SJSA1 (cell line): Measurements from ENCODE around the gene TESK2. TPM values are rescaled to one million over a fixed set of nuclear protein-coding genes. Genes with fewer than 3 reads are reported as not detected.

ENCODE experiments used
- DNase-seq, 2 experiments: peaks; one replicate each; pipeline ENCODE4 v3.0.0-alpha.2; 2015 to 2020; ENCODE audit warnings: low spot score in 2 of 2, low read depth in 1 of 2
- H3K27ac ChIP-seq: fragments of 250-450 bp; sonication (Bioruptor Pico); 2 replicates; pipeline ENCODE4 v1.5.1; 2020; ENCODE audit warnings: mild to moderate bottlenecking, moderate library complexity
- H3K27me3 ChIP-seq: fragments of 250-450 bp; sonication (Bioruptor Pico); replicated peaks from 2 replicates; pipeline ENCODE4 v1.5.1; 2020; ENCODE audit warnings: mild to moderate bottlenecking, moderate library complexity
- H3K36me3 ChIP-seq: fragments of 250-450 bp; sonication (Bioruptor Pico); 2 replicates; pipeline ENCODE4 v1.5.1; 2020; ENCODE audit warnings: mild to moderate bottlenecking
- H3K4me1 ChIP-seq: fragments of 250-450 bp; sonication (Bioruptor Pico); replicated peaks from 2 replicates; pipeline ENCODE4 v1.6.1; 2021; ENCODE audit warnings: mild to moderate bottlenecking
- H3K4me3 ChIP-seq: fragments of 250-450 bp; sonication (Bioruptor Pico); 2 replicates; pipeline ENCODE4 v1.5.1; 2020; ENCODE audit warnings: mild to moderate bottlenecking
- H3K9me3 ChIP-seq: fragments of 250-450 bp; sonication (Bioruptor Pico); replicated peaks from 2 replicates; pipeline ENCODE4 v1.5.1; 2020; ENCODE audit warnings: mild to moderate bottlenecking
- total RNA-seq: library from RNA; depleted of rRNA; stranded (reverse); fragments of >200 nt; shearing (Covaris generic); gene quantifications from 2 replicates; pipeline ENCODE4 v1.2.3, GENCODE V29; 2014

The TESK2 gene
- total RNA-seq, 1 experiment from 2014 or later: 2.0 TPM

DNA sequence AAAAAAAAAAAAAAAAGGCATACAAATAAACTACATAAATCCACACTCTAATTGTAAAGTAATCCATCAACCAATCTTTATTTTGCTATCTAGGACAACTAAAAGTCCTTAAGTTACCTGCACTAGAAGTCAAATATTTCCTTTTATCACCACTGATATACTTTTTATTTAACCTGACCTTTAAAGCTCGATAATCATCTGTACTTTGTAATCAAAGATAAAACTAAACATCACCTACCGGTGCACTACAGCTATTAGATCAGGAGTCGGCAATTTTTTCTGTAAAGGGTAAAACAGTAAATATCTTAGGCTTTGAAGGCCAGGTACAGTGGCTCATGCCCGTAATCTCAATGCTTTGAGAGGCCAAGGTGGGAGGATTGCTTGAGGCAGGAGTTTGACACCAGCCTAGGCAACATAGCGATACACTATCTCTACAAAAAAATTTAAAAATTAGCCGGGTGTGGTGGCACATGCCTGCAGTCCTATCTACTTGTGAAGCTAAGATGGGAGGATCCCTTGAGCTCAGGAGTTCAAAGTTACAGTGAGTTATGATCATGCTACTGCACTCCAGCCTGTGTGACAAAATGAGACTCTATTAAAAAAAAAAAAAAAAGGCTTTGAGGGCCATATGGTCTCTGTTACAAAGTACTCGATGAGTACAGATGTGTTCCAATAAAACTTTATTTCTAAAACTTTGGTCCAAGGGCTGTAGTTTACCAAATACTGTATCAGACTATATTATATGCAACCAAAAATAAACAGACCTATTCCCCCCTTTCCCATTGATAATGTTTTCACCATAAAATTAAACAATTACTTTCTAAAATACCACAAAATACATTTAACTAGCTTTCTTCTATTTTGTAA lies 47.1 kb downstream of the TESK2 start:
- Histone ChIP-seq H3K9me3 (no peaks in the 10 kb centered on the region), H3K36me3 (no peaks in the 10 kb centered on the region), H3K27ac (no peak overlapping the region), H3K4me1 (peaks cover 20% of the 10 kb centered on the region), H3K4me3 (no peak overlapping the region), H3K27me3 (no peaks in the 10 kb centered on the region)
- DNase-seq: no peak

DNA sequence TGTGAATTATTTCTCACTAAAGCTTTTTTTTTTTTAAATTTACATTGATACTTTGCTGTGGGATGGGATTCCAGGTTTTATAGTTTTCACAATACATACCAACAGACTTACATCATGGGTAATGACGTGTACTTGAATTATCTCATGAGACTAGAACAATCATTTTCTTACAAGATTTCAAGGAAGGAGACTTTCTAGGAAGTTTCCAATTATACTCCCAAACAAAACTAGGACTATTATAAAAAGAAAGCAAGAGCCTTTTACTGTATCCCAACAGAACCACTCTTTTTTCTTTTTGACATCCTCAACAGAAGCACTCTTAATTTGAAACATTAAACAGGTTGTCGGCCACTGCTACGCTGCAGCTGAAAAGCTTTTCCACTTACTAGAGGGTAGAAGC lies 48.7 kb downstream of the TESK2 start:
- no peak overlapping the region for H3K4me3 ChIP-seq
- H3K9me3 ChIP-seq: no peaks in the 10 kb centered on the region
- H3K4me1 ChIP-seq: peaks cover 20% of the 10 kb centered on the region
- H3K27ac ChIP-seq: peak overlapping the region; percentile 63
- H3K36me3 ChIP-seq: no peaks in the 10 kb centered on the region
- DNase-seq: peak in 1 of 2 experiments; percentile 87
- no peaks in the 10 kb centered on the region for H3K27me3 ChIP-seq

DNA sequence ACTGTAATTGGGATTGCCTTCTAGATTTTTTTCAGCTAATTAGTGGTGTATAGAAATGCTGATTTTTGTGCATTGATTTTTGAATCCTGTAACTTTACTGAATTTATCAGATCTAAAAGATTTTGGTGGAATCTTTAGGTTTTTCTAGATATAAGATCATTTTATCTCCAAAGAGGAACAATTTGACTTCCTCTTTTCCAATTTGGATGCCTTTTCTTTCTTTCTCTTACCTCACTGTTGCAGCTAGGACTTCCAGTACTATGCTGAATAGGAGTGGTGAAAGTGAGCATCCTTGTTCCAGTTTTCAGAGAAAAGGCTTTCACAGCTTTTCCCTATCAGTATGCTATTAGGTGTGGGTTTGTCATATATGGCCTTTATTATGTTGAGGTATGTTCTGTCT lies 53.6 kb downstream of the TESK2 start:
- H3K4me3 ChIP-seq: no peak overlapping the region
- H3K4me1 ChIP-seq: peaks cover 5% of the 10 kb centered on the region
- H3K27me3 ChIP-seq: no peaks in the 10 kb centered on the region
- no peak for DNase-seq
- H3K9me3 ChIP-seq: no peaks in the 10 kb centered on the region
- no peak overlapping the region for H3K27ac ChIP-seq
- H3K36me3 ChIP-seq: no peaks in the 10 kb centered on the region

DNA sequence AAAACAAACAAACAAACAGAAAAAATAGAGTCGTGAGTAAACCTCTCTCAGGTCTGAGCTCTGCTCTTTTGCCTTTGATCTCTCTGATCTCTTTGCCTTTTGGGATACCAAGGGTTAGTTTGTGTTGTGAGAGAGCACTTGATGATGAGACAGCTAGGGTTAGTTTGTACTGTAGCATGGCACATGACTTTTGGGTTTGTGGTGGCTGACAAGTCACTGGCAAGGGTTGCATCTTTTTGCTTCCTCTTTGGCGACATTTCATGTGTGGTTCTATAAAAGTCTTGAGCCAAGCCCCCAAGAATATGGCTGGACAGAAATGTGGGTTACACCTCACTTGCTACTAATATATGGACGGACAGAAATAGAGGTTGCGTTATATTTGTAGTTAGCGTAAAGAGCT lies 60.5 kb downstream of the TESK2 start:
- Histone ChIP-seq H3K36me3 (no peaks in the 10 kb centered on the region), H3K4me3 (no peak overlapping the region)

DNA sequence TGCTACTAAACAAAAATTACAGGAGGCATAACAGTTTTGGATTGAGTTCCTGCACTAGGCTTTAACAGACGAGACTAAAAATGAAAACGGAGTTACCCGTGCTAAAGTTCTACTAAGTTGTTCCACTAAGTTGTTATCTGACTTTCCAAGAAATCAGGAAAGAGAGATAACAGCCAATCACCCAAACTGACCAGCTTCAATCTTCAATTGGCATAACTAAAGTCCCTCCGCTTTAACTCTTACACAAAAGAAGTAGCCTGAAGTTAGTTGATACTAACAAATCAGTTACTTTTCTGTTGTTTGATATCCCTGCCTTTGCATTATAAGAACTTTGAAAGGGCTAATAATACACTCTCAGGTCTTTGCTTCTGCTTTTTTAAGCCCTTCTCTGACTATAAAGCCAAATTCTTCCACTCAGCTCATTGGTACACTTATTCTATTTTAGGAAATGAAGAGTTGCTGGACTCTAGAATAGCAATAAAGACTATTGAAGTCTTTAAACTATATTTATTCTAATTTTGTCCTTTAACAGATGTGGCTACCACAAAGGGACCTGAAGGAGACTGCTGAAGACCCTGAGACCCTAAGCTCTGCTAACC lies 61.3 kb downstream of the TESK2 start:
- no peak overlapping the region for H3K4me3 ChIP-seq

More for the DNA sequence above, 60.5 kb downstream of the TESK2 start:
- Histone ChIP-seq H3K27ac (no peak overlapping the region), H3K27me3 (no peaks in the 10 kb centered on the region), H3K9me3 (no peaks in the 10 kb centered on the region), H3K4me1 (no peaks in the 10 kb centered on the region)
- DNase-seq: no peak

DNA sequence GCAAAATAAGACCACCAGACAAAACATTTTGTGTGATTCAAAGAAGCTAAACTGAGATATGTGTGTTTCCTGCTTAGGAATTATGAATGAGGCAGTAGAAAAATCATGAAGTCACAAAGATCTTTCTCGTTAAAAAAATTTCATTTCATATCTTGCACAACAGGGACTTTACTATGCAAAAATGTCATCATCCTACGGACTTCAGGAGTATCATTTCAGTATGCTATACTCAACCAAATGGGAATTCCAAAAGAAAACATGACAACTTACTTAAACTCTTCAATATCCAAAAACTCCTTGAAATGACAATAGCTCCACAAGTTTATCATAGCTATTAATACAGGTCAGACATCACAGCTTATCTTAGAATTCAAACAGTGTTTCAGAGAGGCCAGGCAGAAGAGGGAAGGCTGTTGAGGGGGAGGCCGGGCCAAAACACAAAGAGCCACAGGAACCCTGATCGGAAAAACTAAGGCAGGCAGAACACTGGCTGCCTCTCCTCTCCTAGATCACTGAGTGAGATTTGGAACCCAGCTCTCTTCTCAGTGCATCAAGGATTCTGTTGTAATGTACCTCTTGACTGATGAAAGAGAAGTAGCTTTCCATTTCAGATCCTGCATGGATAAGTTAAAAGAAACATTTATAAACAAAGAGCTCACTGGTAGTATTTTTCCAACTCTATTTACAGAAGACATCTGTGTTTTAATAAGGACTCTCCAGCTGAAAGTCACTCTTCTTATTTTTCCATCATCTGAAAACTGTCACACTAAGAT lies 66.9 kb downstream of the TESK2 start:
- Histone ChIP-seq H3K4me1 (no peaks in the 10 kb centered on the region), H3K27ac (no peak overlapping the region), H3K9me3 (no peaks in the 10 kb centered on the region), H3K36me3 (no peaks in the 10 kb centered on the region), H3K4me3 (no peak overlapping the region), H3K27me3 (no peaks in the 10 kb centered on the region)
- DNase-seq: no peak

More for the DNA sequence above, 61.3 kb downstream of the TESK2 start:
- Histone ChIP-seq H3K4me1 (no peaks in the 10 kb centered on the region), H3K27me3 (no peaks in the 10 kb centered on the region), H3K27ac (no peak overlapping the region), H3K9me3 (no peaks in the 10 kb centered on the region), H3K36me3 (no peaks in the 10 kb centered on the region)
- no peak for DNase-seq

DNA sequence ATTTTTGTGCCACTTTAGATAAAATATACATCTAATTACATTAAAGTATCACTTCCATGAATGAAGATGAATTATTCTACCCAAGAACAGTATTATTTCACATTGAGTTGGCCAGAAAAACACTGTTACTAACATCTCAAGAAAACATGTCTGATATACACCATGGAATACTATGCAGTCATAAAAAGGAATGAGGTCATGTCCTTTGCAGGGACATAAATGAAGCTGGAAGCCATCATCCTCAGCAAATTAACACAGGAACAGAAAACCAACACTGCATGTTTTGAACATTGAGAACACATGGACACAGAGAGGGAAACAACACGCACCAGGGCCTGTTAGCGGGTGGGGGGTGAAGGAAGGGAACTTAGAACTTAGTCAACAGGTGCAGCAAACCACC lies 69.0 kb downstream of the TESK2 start:
- no peaks in the 10 kb centered on the region for H3K27me3 ChIP-seq
- DNase-seq: no peak
- no peaks in the 10 kb centered on the region for H3K36me3 ChIP-seq
- no peak overlapping the region for H3K4me3 ChIP-seq
- H3K4me1 ChIP-seq: no peaks in the 10 kb centered on the region
- no peak overlapping the region for H3K27ac ChIP-seq
- H3K9me3 ChIP-seq: no peaks in the 10 kb centered on the region

DNA sequence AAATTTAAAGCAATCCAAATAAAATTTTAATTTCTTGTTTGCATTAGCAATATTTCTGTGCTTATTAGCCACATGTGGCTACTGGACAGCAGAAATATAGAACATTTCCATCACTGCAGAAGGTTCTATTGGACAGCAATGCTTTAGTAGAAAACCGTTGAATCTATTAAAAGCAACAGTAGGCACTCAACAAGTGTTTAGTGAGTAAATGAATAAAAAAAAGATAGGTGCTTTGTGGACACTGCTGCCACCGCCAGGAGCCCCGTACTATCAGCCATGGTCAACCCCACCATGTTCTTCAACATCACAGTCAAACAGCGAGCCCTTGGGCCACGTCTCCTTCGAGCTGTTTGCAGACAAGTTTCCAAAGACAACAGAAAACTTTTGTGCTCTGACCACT lies 76.2 kb downstream of the TESK2 start:
- H3K36me3 ChIP-seq: no peaks in the 10 kb centered on the region
- no peaks in the 10 kb centered on the region for H3K9me3 ChIP-seq
- no peaks in the 10 kb centered on the region for H3K4me1 ChIP-seq
- no peaks in the 10 kb centered on the region for H3K27me3 ChIP-seq
- DNase-seq: no peak
- no peak overlapping the region for H3K27ac ChIP-seq
- H3K4me3 ChIP-seq: no peak overlapping the region

DNA sequence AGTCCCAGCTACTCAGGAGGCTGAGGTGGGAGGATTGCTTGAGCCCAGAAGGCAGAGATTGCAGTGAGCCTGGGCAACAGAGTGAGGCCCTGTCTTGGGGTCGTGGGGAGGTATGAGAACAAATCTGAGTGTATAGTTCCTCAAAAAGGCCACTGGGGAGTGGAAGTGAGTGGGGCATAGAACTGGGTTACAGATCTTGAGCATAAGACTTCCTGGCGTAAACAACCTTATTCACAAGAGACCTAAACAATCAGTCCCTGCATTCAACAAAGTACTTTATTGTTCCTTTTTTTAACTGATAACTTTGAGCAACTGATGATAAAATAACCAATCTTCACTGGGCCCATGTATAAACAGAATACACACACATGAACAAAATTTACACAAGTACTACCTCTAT lies 78.1 kb downstream of the TESK2 start:
- no peak overlapping the region for H3K27ac ChIP-seq
- no peak for DNase-seq
- no peaks in the 10 kb centered on the region for H3K36me3 ChIP-seq
- H3K27me3 ChIP-seq: no peaks in the 10 kb centered on the region
- no peak overlapping the region for H3K4me3 ChIP-seq
- no peaks in the 10 kb centered on the region for H3K9me3 ChIP-seq
- H3K4me1 ChIP-seq: no peaks in the 10 kb centered on the region

DNA sequence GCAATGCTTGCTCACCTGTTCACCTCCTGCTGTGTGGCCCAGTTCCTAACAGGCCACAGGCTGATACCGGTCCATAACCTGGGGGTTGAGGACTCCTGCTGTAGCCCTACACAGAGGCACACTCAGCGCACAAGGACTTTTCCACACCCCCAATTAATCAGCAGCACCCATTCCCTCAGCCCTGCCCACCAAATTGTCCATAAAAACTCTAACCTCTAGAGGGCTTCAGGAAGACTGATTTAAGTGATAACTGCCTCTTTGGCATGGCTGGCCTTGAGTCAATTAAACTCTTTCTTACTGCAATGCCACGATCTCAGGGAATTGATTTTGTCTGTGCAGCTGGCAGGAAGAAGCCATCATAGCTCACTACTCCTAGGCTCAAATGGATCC lies 79.5 kb downstream of the TESK2 start:
- H3K36me3 ChIP-seq: no peaks in the 10 kb centered on the region
- DNase-seq: no peak
- no peak overlapping the region for H3K27ac ChIP-seq
- no peaks in the 10 kb centered on the region for H3K27me3 ChIP-seq
- no peak overlapping the region for H3K4me3 ChIP-seq
- H3K4me1 ChIP-seq: no peaks in the 10 kb centered on the region
- H3K9me3 ChIP-seq: no peaks in the 10 kb centered on the region

DNA sequence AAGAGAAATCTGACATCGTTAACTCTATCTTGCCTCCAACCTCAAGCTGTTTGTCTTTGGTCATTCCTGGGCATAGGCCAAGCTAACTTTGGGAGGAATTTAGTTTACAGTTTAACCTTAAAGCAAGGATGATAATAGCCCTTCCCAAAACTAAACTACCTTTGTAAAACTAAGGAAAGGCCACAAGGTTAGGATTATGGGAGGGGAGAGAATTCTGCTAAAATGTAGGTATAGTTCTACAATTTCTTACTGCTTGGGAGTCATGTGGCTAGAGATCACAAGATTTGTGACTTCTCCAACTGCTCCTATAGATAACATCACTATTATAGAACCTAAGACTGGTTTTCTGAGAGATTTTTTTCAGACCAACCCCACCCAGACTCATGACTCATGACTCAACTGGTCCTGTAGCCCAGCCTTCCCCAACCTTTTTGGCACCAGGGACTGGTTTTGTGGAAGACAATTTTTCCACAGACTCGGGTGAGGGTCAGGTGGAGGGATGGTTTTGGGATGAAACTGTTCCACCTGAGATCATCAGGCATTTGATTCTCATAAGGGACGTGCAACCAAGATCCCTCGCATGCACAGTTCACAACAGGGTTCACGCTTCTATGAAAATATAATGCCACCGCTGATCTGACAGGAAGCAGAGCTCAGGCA lies 80.0 kb downstream of the TESK2 start:
- Histone ChIP-seq H3K27me3 (no peaks in the 10 kb centered on the region), H3K27ac (no peak overlapping the region), H3K4me3 (no peak overlapping the region), H3K36me3 (no peaks in the 10 kb centered on the region), H3K9me3 (no peaks in the 10 kb centered on the region), H3K4me1 (no peaks in the 10 kb centered on the region)
- DNase-seq: no peak

DNA sequence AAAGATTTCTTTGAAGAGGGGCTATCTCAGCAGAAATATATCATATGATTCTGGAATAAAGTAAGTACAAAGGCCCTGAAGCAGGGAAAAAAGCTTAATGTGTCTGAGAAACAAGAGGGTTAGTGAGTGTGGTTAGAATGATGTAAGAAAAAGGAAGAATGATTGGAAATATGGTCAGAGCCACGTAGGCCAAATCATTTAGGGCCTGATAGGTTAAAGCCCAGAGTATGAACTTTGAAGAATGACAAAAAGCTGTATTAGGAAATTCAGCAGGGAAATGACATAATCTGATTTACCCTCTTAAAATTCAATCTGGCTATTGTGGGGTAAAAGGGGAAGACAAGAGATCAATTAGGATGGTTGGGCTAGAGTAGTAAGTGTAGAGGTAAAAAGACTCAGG lies 81.7 kb downstream of the TESK2 start:
- Histone ChIP-seq H3K9me3 (no peaks in the 10 kb centered on the region), H3K4me1 (no peaks in the 10 kb centered on the region), H3K4me3 (no peak overlapping the region), H3K36me3 (no peaks in the 10 kb centered on the region), H3K27ac (no peak overlapping the region), H3K27me3 (no peaks in the 10 kb centered on the region)
- no peak for DNase-seq

DNA sequence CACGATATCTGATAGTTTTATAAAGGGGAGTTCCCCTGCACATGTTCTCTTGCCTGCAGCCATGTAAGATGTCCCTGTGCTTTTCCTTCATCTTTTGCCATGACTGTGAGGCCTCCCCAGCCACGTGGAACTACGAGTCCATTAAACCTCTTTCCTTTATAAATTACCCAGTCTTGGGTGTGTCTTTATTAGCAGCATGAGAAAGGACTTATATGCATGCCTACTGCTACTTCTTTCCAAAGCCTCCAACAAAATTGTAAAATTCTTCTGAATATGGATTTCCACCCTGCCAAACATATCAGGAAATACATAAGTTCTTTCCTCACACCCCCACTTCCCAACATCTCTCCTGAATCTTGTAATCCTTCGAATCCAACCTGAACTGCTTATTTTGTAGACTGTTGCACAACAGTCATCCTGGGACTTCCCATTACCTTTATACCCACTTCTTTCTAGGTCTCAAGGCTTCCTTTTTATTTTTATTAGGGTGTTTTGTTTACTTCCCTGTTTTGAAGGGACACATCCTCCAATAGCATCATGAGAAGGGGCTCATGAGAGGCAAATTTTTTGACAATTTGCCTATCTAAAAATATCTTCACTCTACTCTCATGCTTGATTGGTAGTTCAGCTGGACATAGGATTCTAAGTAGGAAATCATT lies 83.2 kb downstream of the TESK2 start:
- Histone ChIP-seq H3K4me1 (no peaks in the 10 kb centered on the region), H3K27me3 (no peaks in the 10 kb centered on the region), H3K4me3 (no peak overlapping the region), H3K36me3 (no peaks in the 10 kb centered on the region), H3K27ac (no peak overlapping the region), H3K9me3 (no peaks in the 10 kb centered on the region)
- no peak for DNase-seq
